Left colon (tissue), 2 donors: ENCODE data around the gene CST3. TPM values are rescaled to one million over a fixed set of nuclear protein-coding genes. Genes with fewer than 3 reads are reported as not detected.
"Not testable (repeated sequence)": the region's sequence is repeated elsewhere in the genome, so short reads cannot be mapped to it uniquely, and the experiment has no call there.

ENCODE experiments used
- ATAC-seq: fragments of 200-7000 bp; cut with Tn5 transposase; one replicate; pipeline ENCODE4 v1.9.1; 2020; ENCODE audit warnings: mild to moderate bottlenecking, moderate library complexity
- DNase-seq, 2 donors: peaks; one replicate each; pipeline ENCODE4 v3.0.0-alpha.2; 2020
- intact Hi-C, 2 donors: fragments of 100-400 bp; cut with DNase I in 1 of 2; cut with micrococcal nuclease in 1 of 2; formaldehyde crosslinking; loops; one replicate each; pipeline versions ENCODE4 v1.11.2 to v1.14.0; 2022; cut with DNase I, micrococcal nuclease
- total RNA-seq, 2 donors: library from RNA; stranded (reverse); fragmentation: NEBNext Ultra II Directional; extraction: Animal tissue kit (Norgen Biotek cat#: 25700); gene quantifications; one replicate each; pipeline ENCODE4 v1.2.1, GENCODE V29; 2021
- donor health status: DM: no; HTN: no; CAD: no.
- donor health status: DM: yes; HTN: yes; CAD: no.

Gene CST3
- total RNA-seq, 2 donors from 2014 or later, result 863 to 1,131 TPM

GRCh38 chr20:23631981-23632710 lies 5.6 kb downstream of the CST3 start:
- DNase-seq (no peak), ATAC-seq (no peak)
- intact Hi-C loops, result no loop called here

GRCh38 chr20:23631226-23631822 lies 6.4 kb downstream of the CST3 start:
- no peak for DNase-seq
- no peak for ATAC-seq
- intact Hi-C loops, result no loop called here

GRCh38 chr20:23630392-23630849 lies 7.3 kb downstream of the CST3 start:
- no peak for ATAC-seq
- intact Hi-C loops, result no loop called here

GRCh38 chr20:23629542-23630391 lies 8.0 kb downstream of the CST3 start:
- intact Hi-C loops, result loop anchor here in 1 of 2 donors (10.0 kb wide), 1 partner anchor 275 kb away; the partner anchor contains the start of gene NXT1
- DNase-seq (no peak), ATAC-seq (peak; percentile 30)

More at GRCh38 chr20:23630392-23630849, 7.3 kb downstream of the CST3 start:
- DNase-seq, result no peak

GRCh38 chr20:23629017-23629541 lies 8.7 kb downstream of the CST3 start:
- peak; percentile 63 to 81 for DNase-seq
- intact Hi-C loops, result loop anchor here in 1 of 2 donors (10.0 kb wide), 1 partner anchor 274 kb away; the partner anchor contains the start of gene NXT1
- peak; percentile 94 for ATAC-seq

GRCh38 chr20:23628402-23629016 lies 9.2 kb downstream of the CST3 start:
- ATAC-seq (no peak), DNase-seq (no peak)
- intact Hi-C loops, result loop anchor here in 1 of 2 donors (10.0 kb wide), 1 partner anchor 274 kb away; the partner anchor contains the start of gene NXT1

- DNase-seq (no peak), ATAC-seq (no peak)
- intact Hi-C loops, result loop anchor here in 1 of 2 donors (10.0 kb wide), 1 partner anchor 273 kb away; the partner anchor contains the start of gene NXT1
Measured at GRCh38 chr20:23627501-23627900, 10.3 kb downstream of the CST3 start.

GRCh38 chr20:23626040-23626620 lies 11.6 kb downstream of the CST3 start:
- intact Hi-C loops, result loop anchor here in 1 of 2 donors (10.0 kb wide), 1 partner anchor 271 kb away; the partner anchor contains the start of gene NXT1
- DNase-seq (no peak), ATAC-seq (peak; percentile 36)

GRCh38 chr20:23625236-23625964 lies 12.4 kb downstream of the CST3 start:
- DNase-seq (no peak), ATAC-seq (no peak)
- intact Hi-C loops, result loop anchor here in 1 of 2 donors (10.0 kb wide), 1 partner anchor 271 kb away; the partner anchor contains the start of gene NXT1

- ATAC-seq (no peak), DNase-seq (no peak)
- intact Hi-C loops, result loop anchor here in 1 of 2 donors (10.0 kb wide), 1 partner anchor 270 kb away; the partner anchor contains the start of gene NXT1
Measured at GRCh38 chr20:23624324-23624691, 13.4 kb downstream of the CST3 start.

- ATAC-seq, result no peak
- DNase-seq, result no peak
- intact Hi-C loops, result loop anchor here in 1 of 2 donors (10.0 kb wide), 1 partner anchor 269 kb away; the partner anchor contains the start of gene NXT1
Measured at GRCh38 chr20:23623666-23624323, 14.0 kb downstream of the CST3 start.

GRCh38 chr20:23622839-23623343 lies 14.9 kb downstream of the CST3 start:
- ATAC-seq (peak; percentile 93), DNase-seq (peak; percentile 51 to 65)
- intact Hi-C loops, result loop anchor here in 1 of 2 donors (10.0 kb wide), 1 partner anchor 268 kb away; the partner anchor contains the start of gene NXT1

- not testable (repeated sequence) for DNase-seq, ATAC-seq
- intact Hi-C loops, result loop anchor here in 1 of 2 donors (10.0 kb wide), 1 partner anchor 268 kb away; the partner anchor contains the start of gene NXT1
Measured at GRCh38 chr20:23622401-23622800, 15.4 kb downstream of the CST3 start.

GRCh38 chr20:23620670-23621386 lies 16.9 kb downstream of the CST3 start:
- intact Hi-C loops, result loop anchor here in 1 of 2 donors (10.0 kb wide), 1 partner anchor 266 kb away; the partner anchor contains the start of gene NXT1
- ATAC-seq, DNase-seq: not testable (repeated sequence)

GRCh38 chr20:23614163-23614562 lies 23.6 kb downstream of the CST3 start:
- intact Hi-C loops, result no loop called here
- ATAC-seq (no peak), DNase-seq (no peak)
